Sigmoid colon (tissue), 7 donors: ENCODE results near the gene AGR2. TPM values are rescaled to one million over a fixed set of nuclear protein-coding genes. Genes with fewer than 3 reads are reported as not detected.

Source experiments
- DNase-seq: peaks from one replicate; pipeline ENCODE4 v3.0.0-alpha.2; 2019
- H3K27ac ChIP-seq, 4 donors: fragments of 200-600 bp; sonication (generic); one replicate each; pipeline ENCODE4 v1.5.1; 2016 to 2019; ENCODE audit warnings: mild to moderate bottlenecking in 1 of 4
- H3K27me3 ChIP-seq, 3 donors: fragments of 200-600 bp; sonication (generic); one replicate each; pipeline ENCODE4 v1.5.1; 2019; ENCODE audit warnings: mild to moderate bottlenecking in 1 of 3
- H3K36me3 ChIP-seq, 4 donors: fragments of 200-600 bp; sonication (generic); one replicate each; pipeline ENCODE4 v1.5.1; 2016 to 2019
- H3K4me1 ChIP-seq, 4 donors: fragments of 200-600 bp; sonication (generic); one replicate each; pipeline ENCODE4 v1.5.1; 2017 to 2019
- H3K4me3 ChIP-seq, 4 donors: fragments of 200-600 bp; sonication (generic); one replicate each; pipeline ENCODE4 v1.5.1; 2017 to 2019; ENCODE audit warnings: mild to moderate bottlenecking in 2 of 4, moderate library complexity in 1 of 4
- H3K9me3 ChIP-seq, 4 donors: fragments of 200-600 bp in 3 of 4; sonication (generic) in 3 of 4; one replicate each; pipeline versions ENCODE4 v1.5.1 to v1.6.1; 2013 to 2019
- CTCF ChIP-seq, 4 experiments: fragments of 450-650 bp in 3 of 4; fragments of 200-600 bp in 1 of 4; IDR thresholded peaks; one replicate each; pipeline ENCODE4 v1.5.1; 2016 to 2019; ENCODE audit warnings: antibody characterized with exemption in 4 of 4, mild to moderate bottlenecking in 3 of 4, moderate library complexity in 2 of 4
- EP300 ChIP-seq, 4 donors: sonication (generic); formaldehyde crosslinking; IDR thresholded peaks; one replicate each; pipeline ENCODE4 v1.6.1; 2017; ENCODE audit warnings: antibody characterized with exemption in 4 of 4
- POLR2A ChIP-seq, 2 donors: fragments of 450-650 bp; IDR thresholded peaks; one replicate each; pipeline ENCODE4 v1.6.1; 2016; ENCODE audit warnings: antibody characterized with exemption in 2 of 2, mild to moderate bottlenecking in 2 of 2, moderate library complexity in 2 of 2
- POLR2AphosphoS5 ChIP-seq, 4 donors: sonication (generic); formaldehyde crosslinking; IDR thresholded peaks; one replicate each; pipeline ENCODE4 v1.6.1; 2017; ENCODE audit warnings: antibody characterized with exemption in 4 of 4
- WGBS, 2 donors: extraction: QIAGEN DNeasy Blood & Tissue Kit; methylation state at CpG; one replicate each; pipeline ENCODE4 v1.1.7; 2013; 5-methylcytosine and 5-hydroxymethylcytosine counted together
- intact Hi-C: fragments of 100-400 bp; cut with DNase I; formaldehyde crosslinking; loops from one replicate; pipeline ENCODE4 v1.15.1; 2023
- polyA plus RNA-seq, 3 donors: library from polyadenylated mRNA; stranded (reverse); fragments of 200-250 nt; gene quantifications; one replicate each; pipeline ENCODE4 v1.2.3, GENCODE V29; 2013
- total RNA-seq, 4 donors: library from RNA; depleted of rRNA; stranded (reverse); fragments of >200 nt; gene quantifications; one replicate each; pipeline ENCODE4 v1.1.0, GENCODE V29; 2016
- donor health status: healthy with polysubstance abuse.
- donor health status: Bipolar disorder and iron deficiency.
- donor health status: healthy.

The AGR2 gene
- total and polyA plus RNA-seq, 7 donors = 345 to 1,393 (median 370) TPM; not detected in 4

GRCh38 chr7:16847381-16847860 lies 42.6 kb upstream of the AGR2 start:
- Histone ChIP-seq H3K27me3 (no peaks in the 10 kb centered on the region), H3K27ac (no peak overlapping the region), H3K36me3 (no peaks in the 10 kb centered on the region), H3K9me3 (no peaks in the 10 kb centered on the region), H3K4me1 (no peaks in the 10 kb centered on the region), H3K4me3 (no peak overlapping the region)
- no peak for DNase-seq
- WGBS, 2 donors = 17 to 65% methylated on average over 6 of the region's 6 CpGs
- intact Hi-C loops = no loop called here
- TF ChIP-seq POLR2A (IDR thresholded peaks at IDR 0.05) = no peak
- no peak for TF ChIP-seq CTCF (IDR thresholded peaks at IDR 0.05)
- TF ChIP-seq EP300 (IDR thresholded peaks at IDR 0.05) = no peak
- no peak for TF ChIP-seq POLR2AphosphoS5 (IDR thresholded peaks at IDR 0.05)

- DNase-seq = no peak
- Histone ChIP-seq H3K27ac (no peak overlapping the region), H3K27me3 (no peaks in the 10 kb centered on the region), H3K4me1 (no peaks in the 10 kb centered on the region), H3K4me3 (no peak overlapping the region), H3K9me3 (no peaks in the 10 kb centered on the region), H3K36me3 (no peaks in the 10 kb centered on the region)
- WGBS, 2 donors = 17 to 59% methylated on average over 2 of the region's 2 CpGs
- TF ChIP-seq POLR2A (IDR thresholded peaks at IDR 0.05) (no peak), EP300 (IDR thresholded peaks at IDR 0.05) (no peak), CTCF (IDR thresholded peaks at IDR 0.05) (no peak), POLR2AphosphoS5 (IDR thresholded peaks at IDR 0.05) (no peak)
- intact Hi-C loops = no loop called here
Measured at GRCh38 chr7:16846601-16847165, 41.9 kb upstream of the AGR2 start.

- Histone ChIP-seq H3K4me1 (peaks cover 0 to 3% (median 0%) of the 10 kb centered on the region in 4 donors), H3K36me3 (no peaks in the 10 kb centered on the region), H3K27me3 (no peaks in the 10 kb centered on the region), H3K4me3 (no peak overlapping the region), H3K27ac (no peak overlapping the region), H3K9me3 (no peaks in the 10 kb centered on the region)
- no peak for DNase-seq
- TF ChIP-seq POLR2A (IDR thresholded peaks at IDR 0.05) (no peak), EP300 (IDR thresholded peaks at IDR 0.05) (no peak), CTCF (IDR thresholded peaks at IDR 0.05) (no peak), POLR2AphosphoS5 (IDR thresholded peaks at IDR 0.05) (no peak)
- intact Hi-C loops = no loop called here
Measured at GRCh38 chr7:16845746-16846145, 40.9 kb upstream of the AGR2 start.

GRCh38 chr7:16841681-16842080 lies 36.9 kb upstream of the AGR2 start:
- peaks cover 0 to 6% (median 0%) of the 10 kb centered on the region in 4 donors for H3K4me1 ChIP-seq
- intact Hi-C loops = no loop called here
- WGBS, 2 donors = 91 to 94% methylated on average over 4 of the region's 4 CpGs

More at GRCh38 chr7:16841681-16842080, 36.9 kb upstream of the AGR2 start:
- no peaks in the 10 kb centered on the region for H3K27me3 ChIP-seq
- no peak overlapping the region for H3K27ac ChIP-seq
- DNase-seq = no peak
- no peak for TF ChIP-seq EP300 (IDR thresholded peaks at IDR 0.05)
- no peak for TF ChIP-seq CTCF (IDR thresholded peaks at IDR 0.05)
- TF ChIP-seq POLR2A (IDR thresholded peaks at IDR 0.05) = no peak
- TF ChIP-seq POLR2AphosphoS5 (IDR thresholded peaks at IDR 0.05) = no peak
- no peak overlapping the region for H3K4me3 ChIP-seq
- no peaks in the 10 kb centered on the region for H3K36me3 ChIP-seq
- no peaks in the 10 kb centered on the region for H3K9me3 ChIP-seq
